DMS79 (cell line): Measurements from ENCODE around the gene LRIG1.

ENCODE experiments used
- DNase-seq: peaks from one replicate; lab custom pipeline; 2025; lab: John Stamatoyannopoulos, UW

LRIG1 gene

DNA sequence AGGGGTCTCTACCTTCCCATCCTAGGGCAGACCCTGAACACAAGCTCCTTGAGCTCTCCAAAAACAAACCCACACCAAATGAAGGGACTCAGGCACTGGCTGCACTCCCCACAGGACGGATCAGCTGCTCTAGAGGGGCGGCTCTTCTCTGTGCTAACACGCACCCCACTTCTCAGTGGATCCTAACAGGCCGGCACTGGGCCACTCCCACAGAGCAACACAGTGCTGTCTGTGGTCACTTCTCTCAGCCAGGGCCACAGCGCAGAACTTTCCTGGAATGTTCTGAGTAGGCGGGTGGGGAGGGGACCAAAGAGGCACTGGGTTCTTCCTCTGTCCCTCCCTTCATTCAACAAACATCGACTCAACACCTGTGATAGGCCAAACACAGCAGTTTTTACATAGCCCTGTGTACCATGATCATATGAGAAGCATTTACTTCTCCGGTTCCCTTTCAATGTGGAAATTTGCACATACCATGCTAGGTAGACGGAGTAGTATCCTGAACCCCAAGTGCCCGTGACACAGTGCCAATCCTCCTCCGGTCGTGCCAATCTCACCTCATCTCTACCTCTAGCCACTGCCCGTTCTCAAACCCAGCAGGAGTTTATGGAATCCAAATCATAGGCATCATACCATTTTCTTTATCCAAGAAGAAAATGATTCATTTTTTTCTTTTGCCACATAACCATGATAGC lies 98.1 kb downstream of the LRIG1 start:
- no peak for DNase-seq

GRCh38 chr3:66401675-66402491 lies 98.9 kb downstream of the LRIG1 start:
- no peak for DNase-seq

- DNase-seq: no peak
Observed at GRCh38 chr3:66401157-66401550, 99.7 kb downstream of the LRIG1 start.

DNA sequence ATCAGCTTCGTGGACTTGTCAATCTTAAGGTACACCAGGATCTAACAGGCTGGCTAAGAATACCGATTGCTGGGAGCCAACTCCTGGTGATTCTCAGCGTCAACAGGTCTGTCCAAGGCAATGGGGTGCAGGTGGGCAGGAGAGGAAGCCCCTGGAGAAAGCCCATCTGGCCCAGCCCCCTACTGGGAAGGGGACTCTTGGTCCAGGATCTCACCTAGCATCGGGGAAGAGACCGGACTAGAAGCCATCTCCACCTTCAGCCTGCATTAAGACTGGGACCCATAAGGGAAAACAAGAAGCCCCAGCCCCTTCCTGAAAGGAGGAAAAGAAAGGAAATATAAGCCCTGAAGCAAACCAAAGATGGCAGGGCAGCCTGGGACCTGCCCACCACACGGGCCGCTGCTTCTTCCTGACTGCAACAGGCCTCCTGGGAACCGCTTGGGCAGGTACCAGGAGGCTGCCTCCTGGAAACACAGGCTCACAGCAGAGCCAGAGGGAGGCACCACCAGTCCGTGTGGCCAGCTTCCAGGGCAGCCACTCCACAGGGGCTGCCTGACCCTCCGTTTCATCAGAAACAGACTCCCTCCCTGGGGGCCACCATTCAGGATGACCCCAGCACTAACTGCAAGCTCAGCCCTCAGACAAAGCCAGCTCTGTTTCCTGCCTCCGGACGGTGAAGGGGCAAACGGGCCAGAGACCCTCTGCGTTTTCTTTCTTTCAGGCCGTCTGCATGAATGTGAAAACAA lies 100.2 kb downstream of the LRIG1 start:
- DNase-seq: no peak

DNA sequence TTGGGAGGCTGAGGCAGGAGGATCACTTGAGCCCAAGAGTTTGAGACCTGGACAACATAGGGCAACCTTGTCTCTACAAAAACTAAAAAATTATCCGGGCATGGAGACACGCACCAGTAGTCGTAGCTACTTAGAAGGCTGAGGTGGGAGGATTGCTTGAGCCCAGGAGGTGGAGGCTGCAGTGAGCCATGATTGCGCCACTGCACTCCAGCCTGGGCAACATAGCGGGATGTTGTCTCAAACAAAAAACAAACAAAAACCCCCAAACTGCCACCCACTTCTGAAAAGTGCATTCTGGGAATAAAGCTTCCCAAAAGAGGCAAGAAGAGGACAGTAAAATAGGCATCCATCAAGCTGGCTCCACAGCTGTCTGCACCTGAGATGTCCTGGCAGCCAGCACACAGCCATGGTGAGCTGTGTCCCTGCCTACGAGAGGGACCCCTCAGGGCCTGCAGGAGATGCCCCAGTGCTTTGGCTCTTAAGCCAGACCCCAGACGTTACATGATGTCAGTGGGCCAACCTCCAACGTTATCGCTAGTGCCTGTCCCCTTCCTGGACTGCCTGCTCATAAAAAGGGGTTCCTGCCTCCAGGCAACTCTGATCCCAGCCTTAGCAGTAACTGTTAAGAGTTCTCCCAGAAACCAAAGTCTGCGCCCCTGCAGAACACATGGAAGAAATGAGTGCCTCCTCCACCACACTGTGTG lies 101.1 kb downstream of the LRIG1 start:
- DNase-seq: no peak

DNA sequence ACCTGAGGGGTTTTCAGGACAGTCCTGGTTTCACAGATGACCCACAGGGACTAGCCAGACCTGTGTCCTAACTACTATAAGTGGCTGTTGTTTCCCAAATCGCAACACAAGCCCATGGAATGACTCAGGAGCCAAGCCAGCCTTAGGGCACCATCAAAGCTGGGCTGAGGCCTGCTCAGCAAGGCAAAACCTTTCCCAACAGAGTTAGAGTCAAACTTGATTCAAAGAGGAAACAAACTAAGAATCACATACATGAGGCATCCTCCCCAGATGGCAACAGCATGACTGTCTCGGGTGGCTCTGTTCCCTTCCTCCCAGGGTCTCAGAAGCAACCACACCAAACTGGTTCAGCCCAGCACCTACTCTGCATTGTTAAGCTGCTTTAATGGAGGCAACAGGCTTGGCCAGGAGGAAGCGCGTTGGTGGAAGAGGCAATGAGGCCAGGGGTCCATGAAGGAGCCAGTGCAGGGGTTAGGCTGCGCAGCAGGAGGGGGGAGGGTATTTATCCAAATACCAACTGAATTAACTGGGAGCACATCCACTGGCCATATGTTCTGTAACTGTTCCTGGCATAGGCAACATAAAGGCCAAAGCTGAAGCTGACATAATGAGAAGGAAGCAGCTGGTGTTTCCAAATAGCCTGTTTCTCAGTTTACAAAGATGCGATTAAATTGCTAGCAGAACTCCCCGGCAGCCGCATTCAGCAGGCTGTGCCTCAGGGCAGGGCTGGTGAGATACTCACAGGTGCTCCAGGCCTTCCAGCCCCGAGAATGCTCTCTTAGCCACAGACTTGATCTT lies 102.4 kb downstream of the LRIG1 start:
- DNase-seq: no peak

GRCh38 chr3:66397745-66398144 lies 103.1 kb downstream of the LRIG1 start:
- DNase-seq: no peak

GRCh38 chr3:66396888-66397287 lies 103.9 kb downstream of the LRIG1 start:
- DNase-seq: no peak

GRCh38 chr3:66396161-66396760 lies 104.6 kb downstream of the LRIG1 start:
- no peak for DNase-seq

DNA sequence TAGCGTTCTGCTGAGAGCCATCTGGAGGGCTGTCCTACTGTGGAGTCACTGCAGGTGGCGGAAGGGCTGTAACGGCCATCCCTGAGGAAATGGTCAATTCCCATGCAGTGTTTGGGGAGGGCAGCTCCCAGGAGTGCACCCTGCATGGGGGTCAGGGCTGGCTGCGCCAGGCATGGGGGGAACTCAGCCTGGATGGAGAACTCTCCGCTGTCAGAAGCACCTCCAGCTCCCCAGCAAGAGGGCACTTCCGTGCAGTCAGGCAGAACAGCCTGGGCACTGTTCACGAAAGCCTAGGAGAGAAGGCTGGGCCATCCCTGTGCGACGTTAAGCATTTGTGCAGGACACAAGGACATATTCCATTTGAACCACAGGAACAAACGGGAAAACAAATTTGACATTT lies 105.2 kb downstream of the LRIG1 start:
- DNase-seq: no peak

DNA sequence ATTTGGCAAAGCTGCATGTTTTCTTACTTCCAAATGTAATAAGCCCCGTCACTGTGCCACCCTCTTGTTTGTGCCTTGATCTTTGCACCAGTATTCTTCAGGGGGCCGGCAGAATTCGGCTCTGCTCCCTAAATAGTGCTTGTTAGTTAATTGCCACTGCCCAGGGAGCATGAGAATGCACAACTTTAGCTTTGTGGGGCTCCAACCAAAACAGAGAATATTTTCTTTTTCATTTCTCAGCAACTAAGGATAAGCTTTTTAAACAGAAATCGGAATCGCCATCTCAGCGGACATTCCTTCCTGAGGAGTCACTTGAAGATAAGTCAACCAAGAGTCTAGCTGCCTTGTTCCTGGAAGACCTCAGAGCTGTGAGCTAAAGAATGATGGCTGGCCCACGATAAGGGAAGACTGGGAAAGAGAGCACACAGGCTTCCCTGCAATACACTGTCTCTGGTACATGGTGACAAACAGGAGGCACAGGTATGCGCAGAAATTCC lies 106.0 kb downstream of the LRIG1 start:
- no peak for DNase-seq

- no peak for DNase-seq
Observed at GRCh38 chr3:66394019-66394752, 106.6 kb downstream of the LRIG1 start.

DNA sequence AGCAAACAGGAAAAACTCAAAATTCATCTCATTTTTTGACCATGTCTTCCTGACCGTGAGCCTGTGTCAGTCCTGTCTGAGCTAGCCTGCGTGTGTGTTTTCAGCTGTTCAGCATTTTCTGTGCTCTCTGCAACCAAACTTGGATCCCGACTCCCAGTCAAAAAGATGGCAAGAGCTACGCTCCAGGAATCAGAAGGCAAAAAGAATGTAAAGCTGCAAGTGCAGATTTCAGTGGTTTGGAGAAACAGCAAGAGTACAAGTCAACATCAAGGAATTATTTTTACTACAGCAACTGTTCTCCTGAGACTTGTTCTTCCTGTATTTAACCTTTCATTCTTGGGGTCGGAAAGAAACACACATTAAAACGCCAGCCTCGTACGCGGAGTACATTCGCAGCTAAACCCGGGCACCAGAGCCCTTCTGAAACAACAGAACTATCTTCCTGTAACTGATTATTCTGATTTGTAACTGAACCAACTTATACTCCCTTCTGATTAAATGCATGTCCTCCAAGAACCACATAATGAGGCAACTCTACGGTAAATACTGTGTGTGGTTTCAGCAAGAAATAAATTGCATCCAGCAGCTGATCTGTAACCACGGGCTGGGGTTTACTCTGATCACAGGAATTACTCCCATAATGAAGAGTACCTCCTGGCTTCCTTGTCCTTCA lies 107.4 kb downstream of the LRIG1 start:
- DNase-seq: no peak

DNA sequence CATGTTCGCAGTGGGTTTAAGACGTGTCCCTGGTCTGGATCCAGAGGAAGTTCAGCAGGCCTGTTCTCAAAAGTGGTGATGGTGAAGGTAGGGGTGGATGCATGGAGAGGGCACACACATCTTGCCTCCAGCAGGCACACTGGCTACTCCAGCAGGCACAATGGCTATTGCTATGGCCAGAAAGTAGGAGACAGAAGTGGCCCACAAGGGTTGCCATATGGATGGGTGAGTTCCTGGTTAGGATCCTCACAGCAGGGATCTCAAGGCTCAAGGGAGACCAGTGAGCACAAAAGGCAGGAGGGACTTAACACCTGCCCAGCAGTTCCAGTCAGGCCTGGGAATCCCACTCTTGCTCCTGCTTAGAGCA lies 107.9 kb downstream of the LRIG1 start:
- no peak for DNase-seq

- no peak for DNase-seq
Observed at GRCh38 chr3:66392512-66392911, 108.3 kb downstream of the LRIG1 start.

DNA sequence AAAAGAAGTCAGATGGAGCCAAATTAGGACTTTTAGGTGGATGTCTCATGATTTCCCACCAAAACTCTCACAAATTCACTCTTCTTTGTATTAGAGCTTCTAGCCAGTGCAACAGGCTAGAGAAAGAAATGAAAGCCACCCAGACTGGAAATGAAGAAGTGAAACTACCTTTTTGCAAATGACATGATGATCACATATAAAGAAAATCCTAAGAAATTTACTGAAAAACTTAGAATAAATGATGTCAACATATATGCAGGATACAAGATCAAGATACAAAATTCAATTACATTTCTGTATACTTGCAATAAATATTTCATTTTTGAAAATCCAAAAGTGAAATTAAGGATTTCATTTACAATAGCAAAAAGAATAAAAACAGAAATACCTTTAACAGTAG lies 110.8 kb downstream of the LRIG1 start:
- DNase-seq: no peak

- no peak for DNase-seq
Observed at GRCh38 chr3:66386925-66387650, 113.7 kb downstream of the LRIG1 start.

- DNase-seq: no peak
Observed at GRCh38 chr3:66386011-66386924, 114.6 kb downstream of the LRIG1 start.
